Adrenal gland (tissue), 12 donors: ENCODE measurements around the gene SYNPR. TPM values are rescaled to one million over a fixed set of nuclear protein-coding genes. Genes with fewer than 3 reads are reported as not detected.

ENCODE experiments used
- DNase-seq, 7 donors: peaks; one replicate each; pipeline ENCODE4 v3.0.0-alpha.2; 2019 to 2020
- H3K27ac ChIP-seq, 5 donors: fragments of 200-600 bp; sonication (generic) in 4 of 5; 1 replicate in 3 of 5; 2 replicates in 2 of 5; pipeline versions ENCODE4 v1.5.1 to v1.8.0; 2016 to 2020; ENCODE audit warnings: mild to moderate bottlenecking in 1 of 5
- H3K27me3 ChIP-seq: fragments of 200-600 bp; 2 replicates; pipeline ENCODE4 v1.8.0; 2021
- H3K36me3 ChIP-seq, 2 donors: fragments of 200-600 bp; replicated peaks in 1 of 2; 1 replicate in 1 of 2; 2 replicates in 1 of 2; pipeline versions ENCODE4 v1.5.1 to v1.8.0; 2018 to 2022
- H3K4me1 ChIP-seq, 2 donors: fragments of 200-600 bp; replicated peaks in 1 of 2; 1 replicate in 1 of 2; 2 replicates in 1 of 2; pipeline versions ENCODE4 v1.5.1 to v1.8.0; 2018 to 2021
- H3K4me3 ChIP-seq, 4 donors: fragments of 200-600 bp; sonication (generic) in 3 of 4; one replicate each; pipeline ENCODE4 v1.5.1; 2016 to 2018
- H3K9me3 ChIP-seq, 3 donors: fragments of 200-600 bp; sonication (generic) in 1 of 3; replicated peaks in 1 of 3; 1 replicate in 2 of 3; 2 replicates in 1 of 3; pipeline versions ENCODE4 v1.5.1 to v1.8.0; 2016 to 2021
- POLR2A ChIP-seq, 2 donors: fragments of 450-650 bp; IDR thresholded peaks; one replicate each; pipeline ENCODE4 v1.6.1; 2017; ENCODE audit warnings: antibody characterized with exemption in 2 of 2, mild to moderate bottlenecking in 2 of 2, moderate library complexity in 1 of 2
- WGBS, 4 donors: extraction: QIAGEN DNeasy Blood & Tissue Kit in 2 of 4; methylation state at CpG; one replicate each; pipeline versions ENCODE4 v1.1.5 to v1.1.7; 2013 to 2017; 5-methylcytosine and 5-hydroxymethylcytosine counted together
- intact Hi-C, 2 donors: fragments of 100-400 bp; cut with DNase I; formaldehyde crosslinking; loops; one replicate each; pipeline versions ENCODE4 v1.14.1 to v1.15.0; 2022 to 2023
- polyA plus RNA-seq, 3 donors: library from polyadenylated mRNA; stranded (reverse); fragments of 200-250 nt in 2 of 3; fragments of 350-450 nt in 1 of 3; fragmentation: Illumina TruSeq in 1 of 3; extraction: RNeasy Lipid Tissue Mini Kit (QIAGEN cat#74804) in 1 of 3; gene quantifications; one replicate each; pipeline ENCODE4 v1.2.3, GENCODE V29; 2013 to 2014
- total RNA-seq, 9 donors: library from RNA; depleted of rRNA in 4 of 9; stranded (reverse); fragments of >200 nt in 4 of 9; fragments of 120-200 nt in 1 of 9; fragmentation: NEBNext Ultra II Directional in 1 of 9; extraction: Animal tissue kit (Norgen Biotek cat#: 25700) in 1 of 9; gene quantifications; one replicate each; pipeline versions ENCODE4 v1.1.0 to v1.2.4, GENCODE V29; 2013 to 2023
- TF ChIP-seq, protein P1 (sequence below), 6 experiments: fragments of 450-650 bp in 4 of 6; fragments of 200-600 bp in 2 of 6; sonication (generic) in 1 of 6; IDR thresholded peaks; 1 replicate in 5 of 6; 2 replicates in 1 of 6; pipeline versions ENCODE4 v1.5.1 to v1.8.0; 2016 to 2021; ENCODE audit warnings: antibody characterized with exemption in 6 of 6, mild to moderate bottlenecking in 2 of 6, moderate library complexity in 1 of 6
- donor health status: healthy with polysubstance abuse.
- donor health status: Bipolar disorder and iron deficiency.
- donor health status: DM: yes; HTN: yes; CAD: no.
- donor health status: DM: no; HTN: no; CAD: no.
- donor health status: DM: no; HTN: no; CAD: no.
- donor health status: DM: yes; HTN: yes; CAD: no.

SYNPR gene
- total and polyA plus RNA-seq, 12 donors, result 0.03 to 1.4 (median 0.25) TPM; not detected in 7

- H3K27ac ChIP-seq, result no peak overlapping the region
Observed at GRCh38 chr3:63430875-63431274, 152.8 kb downstream of the SYNPR start.

GRCh38 chr3:63437858-63438257 is 159.8 kb downstream of the SYNPR start:
- Histone ChIP-seq H3K9me3 (no peaks in the 10 kb centered on the region), H3K36me3 (no peaks in the 10 kb centered on the region), H3K27ac (no peak overlapping the region), H3K4me1 (no peaks in the 10 kb centered on the region), H3K27me3 (no peaks in the 10 kb centered on the region), H3K4me3 (no peak overlapping the region)
- 81 to 92% (median 88%) methylated on average over 2 of the region's 2 CpGs for WGBS, 4 donors
- intact Hi-C loops, result no loop called here
- TF ChIP-seq, protein P1, sequence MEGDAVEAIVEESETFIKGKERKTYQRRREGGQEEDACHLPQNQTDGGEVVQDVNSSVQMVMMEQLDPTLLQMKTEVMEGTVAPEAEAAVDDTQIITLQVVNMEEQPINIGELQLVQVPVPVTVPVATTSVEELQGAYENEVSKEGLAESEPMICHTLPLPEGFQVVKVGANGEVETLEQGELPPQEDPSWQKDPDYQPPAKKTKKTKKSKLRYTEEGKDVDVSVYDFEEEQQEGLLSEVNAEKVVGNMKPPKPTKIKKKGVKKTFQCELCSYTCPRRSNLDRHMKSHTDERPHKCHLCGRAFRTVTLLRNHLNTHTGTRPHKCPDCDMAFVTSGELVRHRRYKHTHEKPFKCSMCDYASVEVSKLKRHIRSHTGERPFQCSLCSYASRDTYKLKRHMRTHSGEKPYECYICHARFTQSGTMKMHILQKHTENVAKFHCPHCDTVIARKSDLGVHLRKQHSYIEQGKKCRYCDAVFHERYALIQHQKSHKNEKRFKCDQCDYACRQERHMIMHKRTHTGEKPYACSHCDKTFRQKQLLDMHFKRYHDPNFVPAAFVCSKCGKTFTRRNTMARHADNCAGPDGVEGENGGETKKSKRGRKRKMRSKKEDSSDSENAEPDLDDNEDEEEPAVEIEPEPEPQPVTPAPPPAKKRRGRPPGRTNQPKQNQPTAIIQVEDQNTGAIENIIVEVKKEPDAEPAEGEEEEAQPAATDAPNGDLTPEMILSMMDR (IDR thresholded peaks at IDR 0.05), result no peak
- no peak for TF ChIP-seq POLR2A (IDR thresholded peaks at IDR 0.05)
- DNase-seq, result no peak

More at GRCh38 chr3:63430875-63431274, 152.8 kb downstream of the SYNPR start:
- intact Hi-C loops, result no loop called here
- no peaks in the 10 kb centered on the region for H3K4me1 ChIP-seq
- DNase-seq, result no peak
- H3K4me3 ChIP-seq, result no peak overlapping the region
- H3K36me3 ChIP-seq, result no peaks in the 10 kb centered on the region
- no peaks in the 10 kb centered on the region for H3K27me3 ChIP-seq
- TF ChIP-seq, protein P1 (IDR thresholded peaks at IDR 0.05), result no peak
- no peaks in the 10 kb centered on the region for H3K9me3 ChIP-seq

DNA sequence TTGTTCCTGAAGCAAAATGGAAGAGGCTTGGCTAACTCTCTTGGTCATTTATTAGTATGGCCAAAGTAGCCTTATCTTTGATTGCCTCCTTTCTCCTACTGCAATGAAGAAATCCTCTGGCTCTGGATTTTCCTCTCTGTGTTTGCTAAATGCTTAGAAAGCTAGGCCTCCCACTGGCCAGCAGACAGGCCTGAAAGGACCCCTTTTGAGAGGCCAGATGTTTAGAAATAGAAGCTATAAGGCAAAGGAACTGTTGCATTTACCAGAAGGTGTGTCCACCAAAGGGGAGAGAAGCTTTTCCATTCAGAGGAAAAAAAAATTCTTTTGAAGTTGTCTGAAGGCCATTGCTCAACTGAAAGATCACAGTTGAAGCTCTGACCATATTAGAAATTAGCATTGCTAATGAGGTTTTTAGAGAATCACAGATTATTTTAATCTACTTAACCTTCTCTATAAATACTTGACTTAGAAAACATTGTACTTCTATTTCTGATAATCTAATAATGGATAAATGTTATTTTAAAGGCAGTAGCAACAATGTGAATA is 160.8 kb downstream of the SYNPR start:
- H3K9me3 ChIP-seq, result no peaks in the 10 kb centered on the region
- TF ChIP-seq, protein P1 (IDR thresholded peaks at IDR 0.05), result no peak
- no peak for TF ChIP-seq POLR2A (IDR thresholded peaks at IDR 0.05)
- H3K4me1 ChIP-seq, result no peaks in the 10 kb centered on the region
- H3K36me3 ChIP-seq, result no peaks in the 10 kb centered on the region
- intact Hi-C loops, result no loop called here
- DNase-seq, result no peak
- H3K27ac ChIP-seq, result no peak overlapping the region
- no peak overlapping the region for H3K4me3 ChIP-seq
- no peaks in the 10 kb centered on the region for H3K27me3 ChIP-seq

DNA sequence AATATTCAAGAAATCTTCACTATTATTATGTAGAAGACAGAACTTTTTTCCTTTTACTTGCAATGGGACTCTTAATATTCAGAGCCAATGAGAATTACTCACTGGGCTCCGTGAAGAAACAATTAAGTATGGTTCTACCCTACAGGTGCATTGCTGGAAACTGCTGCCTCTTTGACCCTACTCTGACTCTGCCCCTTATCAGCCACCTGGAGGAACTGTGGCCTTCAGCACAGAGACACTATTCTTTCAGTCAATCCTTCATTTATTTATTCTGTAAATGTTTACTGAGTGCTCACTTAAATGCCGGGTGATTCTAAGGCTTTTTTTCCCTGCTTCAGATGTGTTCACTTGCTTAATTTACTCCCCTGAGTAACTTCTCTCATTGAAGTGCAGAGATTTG is 163.2 kb downstream of the SYNPR start:
- Histone ChIP-seq H3K27ac (no peak overlapping the region), H3K9me3 (no peaks in the 10 kb centered on the region), H3K4me3 (no peak overlapping the region), H3K27me3 (no peaks in the 10 kb centered on the region), H3K4me1 (no peaks in the 10 kb centered on the region), H3K36me3 (no peaks in the 10 kb centered on the region)
- DNase-seq, result no peak
- WGBS, 4 donors, result 36 to 60% (median 45%) methylated on average over 2 of the region's 2 CpGs
- TF ChIP-seq POLR2A (IDR thresholded peaks at IDR 0.05), result no peak
- TF ChIP-seq, protein P1 (IDR thresholded peaks at IDR 0.05), result no peak
- intact Hi-C loops, result no loop called here
